IMR-90 (cell line): ENCODE results near the gene EEF1G. TPM values are rescaled to one million over a fixed set of nuclear protein-coding genes. Genes with fewer than 3 reads are reported as not detected.

Experiments
- ATAC-seq: fragments of 200-7000 bp; cut with Tn5 transposase; 2 replicates; pipeline ENCODE4 v1.9.1; 2020; ENCODE audit warnings: low read depth, mild to moderate bottlenecking, moderate library complexity
- BruUV-seq: library from RNA; stranded (reverse); fragments of 400-500 nt; replicated peaks from 2 replicates; lab custom pipeline; 2021; lab: Mats Ljungman, UMichigan
- CTCF ChIA-PET: fragments of 300-600 bp; formaldehyde crosslinking; extraction: SDS; loops from one replicate; lab custom pipeline; 2021; ENCODE audit warnings: antibody characterized with exemption; lab: Yijun Ruan, JAX
- POLR2A ChIA-PET: fragments of 300-600 bp; sonication (Branson Sonifier 250); formaldehyde crosslinking; loops from one replicate; lab custom pipeline; 2022; ENCODE audit warnings: antibody characterized with exemption; ENCODE audit not compliant: unreplicated experiment; lab: Charles Lee
- DNase-seq: peaks from one replicate; pipeline ENCODE4 v3.0.0; 2013
- H2AFZ ChIP-seq: replicated peaks from 2 replicates; pipeline ENCODE3; 2013; ENCODE audit warnings: low read length, mild to moderate bottlenecking; ENCODE audit not compliant: poor library complexity
- H2AK5ac ChIP-seq: 2 replicates; pipeline ENCODE4 v1.6.1; 2013; ENCODE audit warnings: low read depth, low read length, inconsistent platforms
- H2AK9ac ChIP-seq: replicated peaks from 2 replicates; pipeline ENCODE3; 2013; ENCODE audit warnings: mild to moderate bottlenecking, low read depth, low read length, moderate library complexity; ENCODE audit not compliant: poor library complexity
- H2BK120ac ChIP-seq: 2 replicates; pipeline ENCODE4 v1.6.1; 2013; ENCODE audit warnings: low read depth, low read length, inconsistent platforms
- H2BK15ac ChIP-seq: 3 replicates; pipeline ENCODE4 v1.6.1; 2013; ENCODE audit warnings: low read depth, low read length, inconsistent platforms
- H2BK20ac ChIP-seq: 2 replicates; pipeline ENCODE4 v1.6.1; 2013; ENCODE audit warnings: low read depth, mild to moderate bottlenecking, inconsistent platforms, low read length, moderate library complexity
- H2BK5ac ChIP-seq: 2 replicates; pipeline ENCODE4 v1.6.1; 2013; ENCODE audit warnings: mild to moderate bottlenecking, low read depth, low read length, inconsistent platforms; ENCODE audit not compliant: poor library complexity, severe bottlenecking
- H3K14ac ChIP-seq: replicated peaks from 2 replicates; pipeline ENCODE4 v1.6.1; 2013; ENCODE audit warnings: low read depth, low read length, inconsistent platforms
- H3K18ac ChIP-seq: 2 replicates; pipeline ENCODE4 v1.6.1; 2013; ENCODE audit warnings: low read depth, low read length, control low read depth
- H3K23ac ChIP-seq: 2 replicates; pipeline ENCODE4 v1.6.1; 2013; ENCODE audit warnings: low read depth, low read length, inconsistent platforms
- H3K27ac ChIP-seq: 2 replicates; pipeline ENCODE4 v1.5.1; 2013; ENCODE audit warnings: mild to moderate bottlenecking, control low read depth, low read length; ENCODE audit not compliant: insufficient read depth
- H3K27me3 ChIP-seq: 2 replicates; pipeline ENCODE4 v1.6.1; 2013; ENCODE audit warnings: low read length; ENCODE audit not compliant: control insufficient read depth, insufficient read depth
- H3K36me3 ChIP-seq: 2 replicates; pipeline ENCODE4 v1.6.1; 2013; ENCODE audit warnings: low read length, mixed read lengths; ENCODE audit not compliant: control insufficient read depth, insufficient read depth
- H3K4ac ChIP-seq: 2 replicates; pipeline ENCODE4 v1.6.1; 2013; ENCODE audit warnings: low read depth, low read length, inconsistent platforms
- H3K4me1 ChIP-seq: 2 replicates; pipeline ENCODE4 v1.6.1; 2013; ENCODE audit warnings: low read length, mixed read lengths; ENCODE audit not compliant: control insufficient read depth, insufficient read depth
- H3K4me2 ChIP-seq: 2 replicates; pipeline ENCODE4 v1.6.1; 2013; ENCODE audit warnings: low read depth, mild to moderate bottlenecking, control low read depth, low read length, moderate library complexity
- H3K4me3 ChIP-seq: 2 replicates; pipeline ENCODE4 v1.5.1; 2013; ENCODE audit warnings: low read depth, mild to moderate bottlenecking, control low read depth, low read length, moderate library complexity; ENCODE audit not compliant: insufficient read depth
- H3K56ac ChIP-seq: 2 replicates; pipeline ENCODE4 v1.6.1; 2013; ENCODE audit warnings: low read length, inconsistent platforms; ENCODE audit not compliant: insufficient read depth; ENCODE audit errors: extremely low read depth
- H3K79me1 ChIP-seq, 2 experiments: 2 replicates each; pipeline ENCODE4 v1.6.1; 2013; ENCODE audit warnings: low read length in 2 of 2, inconsistent platforms in 1 of 2, low read depth in 1 of 2
- H3K9ac ChIP-seq: 2 replicates; pipeline ENCODE4 v1.6.1; 2013; ENCODE audit warnings: low read depth, low read length, control low read depth
- H3K9me1 ChIP-seq: 2 replicates; pipeline ENCODE4 v1.6.1; 2013; ENCODE audit warnings: low read length, inconsistent platforms; ENCODE audit not compliant: insufficient read depth
- H3K9me3 ChIP-seq: 2 replicates; pipeline ENCODE4 v1.6.1; 2013; ENCODE audit warnings: low read length; ENCODE audit not compliant: control insufficient read depth, insufficient read depth
- H4K20me1 ChIP-seq: 2 replicates; pipeline ENCODE4 v1.6.1; 2013; ENCODE audit warnings: low read length, inconsistent platforms; ENCODE audit not compliant: insufficient read depth
- H4K5ac ChIP-seq: 2 replicates; pipeline ENCODE4 v1.6.1; 2013; ENCODE audit warnings: mild to moderate bottlenecking, low read depth, low read length, control low read depth
- H4K8ac ChIP-seq, 2 experiments: 2 replicates each; pipeline ENCODE4 v1.6.1; 2013; ENCODE audit warnings: low read depth in 2 of 2, low read length in 2 of 2, control low read depth in 1 of 2, inconsistent platforms in 1 of 2
- H4K91ac ChIP-seq: 2 replicates; pipeline ENCODE4 v1.6.1; 2013; ENCODE audit warnings: low read depth, low read length, inconsistent platforms; ENCODE audit not compliant: insufficient read depth
- BHLHE40 ChIP-seq: fragments of 150-350 bp; IDR thresholded peaks from 2 replicates; pipeline ENCODE4 v1.6.1; 2016; ENCODE audit warnings: mild to moderate bottlenecking, low read depth, low read length
- CEBPB ChIP-seq: IDR thresholded peaks from 2 replicates; pipeline ENCODE4 v1.6.1; 2012; ENCODE audit warnings: low read depth, low read length, improper control_type of control experiment
- CHD1 ChIP-seq: IDR thresholded peaks from 2 replicates; pipeline ENCODE4 v1.6.1; 2012; ENCODE audit warnings: low read depth, low read length, improper control_type of control experiment
- FOS ChIP-seq: fragments of 150-350 bp; IDR thresholded peaks from 2 replicates; pipeline ENCODE4 v1.6.1; 2016; ENCODE audit warnings: low read depth, low read length
- MAZ ChIP-seq: IDR thresholded peaks from 2 replicates; pipeline ENCODE4 v1.6.1; 2012; ENCODE audit warnings: low read depth, mild to moderate bottlenecking, low read length, improper control_type of control experiment, moderate library complexity, borderline replicate concordance
- POLR2A ChIP-seq: IDR thresholded peaks from 2 replicates; pipeline ENCODE4 v1.6.1; 2012; ENCODE audit warnings: mild to moderate bottlenecking, low read depth, low read length
- RFX5 ChIP-seq: IDR thresholded peaks from 2 replicates; pipeline ENCODE4 v1.8.0; 2012; ENCODE audit warnings: low read depth, mild to moderate bottlenecking, low read length, moderate library complexity
- WGBS, 2 experiments: methylation state at CpG; one replicate each; pipeline versions ENCODE4 v1.1.5 to v1.1.7; 2013; ENCODE audit warnings: missing lambda C conversion rate in 2 of 2; ENCODE audit not compliant: insufficient read length in 1 of 2; ENCODE audit errors: extremely low coverage in 2 of 2; 5-methylcytosine and 5-hydroxymethylcytosine counted together
- dilution Hi-C: fragments of 300-500 bp; cut with HindIII; formaldehyde crosslinking; loops from one replicate; pipeline ENCODE4 v1.14.3; 2018; ENCODE audit warnings: low sequenced_read_pairs; ENCODE audit not compliant: unreplicated experiment
- in situ Hi-C: fragments of 300-500 bp; cut with MboI; formaldehyde crosslinking; loops from 3 replicates; pipeline ENCODE4 v1.14.3; 2019; ENCODE audit warnings: low sequenced_read_pairs, inconsistent platforms, mixed read lengths
- intact Hi-C: fragments of 100-400 bp; cut with micrococcal nuclease; formaldehyde crosslinking; loops from 2 replicates; pipeline ENCODE4 v1.10.0; 2022
- polyA plus RNA-seq, 3 experiments: library from polyadenylated mRNA; depleted of rRNA; stranded (reverse); fragments of >200 nt; gene quantifications; 2 replicates each; pipeline ENCODE4 v1.2.3, GENCODE V29; 2012; ENCODE audit warnings: low replicate concordance in 1 of 3
- total RNA-seq: library from RNA; depleted of rRNA; stranded (reverse); fragments of >200 nt; gene quantifications from 2 replicates; pipeline ENCODE4 v1.2.3, GENCODE V29; 2012

The EEF1G gene
- total and polyA plus RNA-seq, 2 of the 4 experiments (the other 2 are of a cell fraction) = 1,684 to 1,857 TPM

DNA sequence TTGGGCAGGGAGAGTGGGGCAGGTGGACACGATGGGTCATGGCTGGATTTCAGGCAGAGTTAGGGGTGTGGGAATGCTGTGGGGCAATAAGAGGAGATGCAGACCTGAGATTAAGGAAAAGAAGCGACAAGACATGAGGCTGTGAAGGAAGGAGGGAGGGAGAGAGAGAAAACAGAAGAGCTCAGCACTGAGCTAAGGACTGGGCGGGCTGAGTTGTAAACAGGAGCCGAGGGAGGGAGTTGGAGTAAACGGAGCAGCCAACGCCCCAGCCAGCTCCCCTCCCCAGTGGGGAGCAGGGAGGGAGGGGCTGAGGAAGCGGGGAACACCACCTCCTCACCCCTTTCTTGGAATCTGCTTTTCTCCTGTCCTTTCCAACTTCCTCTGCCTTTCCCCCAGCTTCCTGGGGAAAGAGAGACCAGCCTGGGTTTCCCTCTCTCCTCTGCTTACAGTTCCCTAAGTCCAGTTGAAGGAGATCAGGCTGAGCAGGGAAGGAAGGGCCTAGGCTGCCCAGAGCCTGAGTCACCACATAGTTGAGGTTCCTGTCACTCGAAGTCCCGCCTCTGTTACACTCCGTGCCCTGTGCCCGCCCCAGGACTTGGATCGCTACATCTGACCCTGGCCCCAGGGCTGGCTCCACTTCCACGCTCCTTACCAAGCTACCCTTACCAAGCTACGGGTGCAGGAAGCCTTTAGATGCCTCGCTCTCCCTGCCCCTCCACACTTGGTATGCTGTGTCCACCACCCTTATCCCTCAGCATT lies 20.4 kb downstream of the EEF1G start:
- intact Hi-C loops (no loop called here), in situ Hi-C loops (loop anchor here (5.0 kb wide), 1 partner anchor 131 kb away; no protein-coding TSS in a partner anchor), dilution Hi-C loops (no loop called here)

More for the DNA sequence above, 20.4 kb downstream of the EEF1G start:
- Histone ChIP-seq H3K27ac (peak overlapping the region; percentile 97), H3K27me3 (no peaks in the 10 kb centered on the region), H4K5ac (peak overlapping the region; percentile 82), H2BK5ac (peak overlapping the region; percentile 99), H4K20me1 (peaks cover 21% of the 10 kb centered on the region), H4K8ac (peak overlapping the region; percentile 93 to 99), H3K23ac (peak overlapping the region; percentile 100), H4K91ac (peak overlapping the region; percentile 100), H2AK5ac (peak overlapping the region; percentile 99), H2BK120ac (peak overlapping the region; percentile 99), H3K4me2 (peak overlapping the region; percentile 93), H3K14ac (peak overlapping the region; percentile 97), H2BK15ac (peak overlapping the region; percentile 98; the same call in 2 of the 3 replicates), H3K4me1 (peaks cover 38% of the 10 kb centered on the region), H2AK9ac (peak overlapping the region; percentile 100), H3K79me1 (peaks cover 12 to 62% of the 10 kb centered on the region in 2 experiments; a peak in 3 of 4 replicates), H3K4ac (peak overlapping the region; percentile 98), H3K18ac (peak overlapping the region; percentile 93), H3K9me3 (no peaks in the 10 kb centered on the region), H3K36me3 (peaks cover 3% of the 10 kb centered on the region; the same call in 1 of the 2 replicates), H3K56ac (peak overlapping the region; percentile 99), H2BK20ac (peak overlapping the region; percentile 99), H3K4me3 (peak overlapping the region; percentile 26), H3K9me1 (peaks cover 27% of the 10 kb centered on the region), H3K9ac (peak overlapping the region; percentile 94), H2AFZ (peak overlapping the region; percentile 92)
- TSS peak; percentile 83 for BruUV-seq
- TF ChIP-seq POLR2A (peak; percentile 76), FOS (peak; percentile 23; the same call in 1 of the 2 replicates), MAZ (peak; percentile 67; the same call in 1 of the 2 replicates), CHD1 (0 out of 2 replicates have a peak, but pooled peaks have one; percentile 34), BHLHE40 (no peak), RFX5 (0 out of 2 replicates have a peak, but pooled peaks have one; percentile 34), CEBPB (no peak)
- 0% methylated on average over 1 of the region's 15 CpGs; no CpG with 5 or more reads in 1 of the 2 experiments for WGBS, 2 experiments
- ChIA-PET POLR2A (interaction anchor here (0.7 to 2.0 kb wide), 5 partner anchors 10 to 158 kb away, joined by 3 to 16 read pairs (median 3); partner anchors contain the start of genes EEF1G, INTS5 and TUT1), CTCF (interaction anchor here (0.6 to 3.1 kb wide), 3 partner anchors 10 to 234 kb away, joined by 3 to 23 read pairs (median 13); no protein-coding TSS in a partner anchor)
- DNase-seq = peak; percentile 96
- ATAC-seq = peak; percentile 82
